Activated CD4-positive, alpha-beta T cell treated with anti-CD3 and anti-CD28 coated beads, Interleukin-10, Interleukin-2, amounts not matched to agents 100 ng/mL and 50 ng/mL, durations not matched to agents 16 hours and 8 hours (primary cell): ENCODE results near the gene KIF22.

Source experiments
- DNase-seq: peaks from one replicate; pipeline ENCODE4 v3.0.0-alpha.2; 2020

KIF22 gene

GRCh38 chr16:29804455-29805231 lies 14.1 kb downstream of the KIF22 start:
- peak; percentile 19 for DNase-seq

- peak; percentile 98 for DNase-seq
Observed at GRCh38 chr16:29805232-29806098, 14.9 kb downstream of the KIF22 start.

GRCh38 chr16:29806099-29806579 lies 15.6 kb downstream of the KIF22 start, which contains the start of gene MAZ:
Gene MAZ (plus strand): TSS chr16:29806529. CDS start chr16:29806702, 173 bp downstream.
- DNase-seq, result no peak

GRCh38 chr16:29806641-29807425 lies 16.3 kb downstream of the KIF22 start:
- peak; percentile 79 for DNase-seq

- peak; percentile 95 for DNase-seq
Observed at GRCh38 chr16:29807426-29808218, 17.1 kb downstream of the KIF22 start.

- peak; percentile 48 for DNase-seq
Observed at GRCh38 chr16:29808219-29808900, 17.8 kb downstream of the KIF22 start.

- DNase-seq, result no peak
Observed at GRCh38 chr16:29809031-29809747, 18.6 kb downstream of the KIF22 start.

GRCh38 chr16:29809850-29810698 lies 19.5 kb downstream of the KIF22 start:
- DNase-seq, result peak; percentile 54

- no peak for DNase-seq
Observed at GRCh38 chr16:29810699-29811169, 20.2 kb downstream of the KIF22 start.

- DNase-seq, result peak; percentile 92
Observed at GRCh38 chr16:29811170-29811895, 20.8 kb downstream of the KIF22 start.

- peak; percentile 62 for DNase-seq
Observed at GRCh38 chr16:29811896-29812665, 21.5 kb downstream of the KIF22 start, which contains the start of gene PRRT2. Gene PRRT2 (plus strand): TSS chr16:29812193. CDS start chr16:29813055, 862 bp downstream.

GRCh38 chr16:29812754-29813643 lies 22.4 kb downstream of the KIF22 start:
- no peak for DNase-seq

GRCh38 chr16:29813644-29814562 lies 23.4 kb downstream of the KIF22 start:
- no peak for DNase-seq

- DNase-seq, result no peak
Observed at GRCh38 chr16:29814592-29814991, 24.0 kb downstream of the KIF22 start.

GRCh38 chr16:29815032-29815721 lies 24.6 kb downstream of the KIF22 start:
- peak; percentile 21 for DNase-seq
